Gastroesophageal sphincter (tissue), 3 donors: ENCODE data around the gene HRH1.

Experiments used
- POLR2A ChIP-seq, 2 donors: fragments of 450-650 bp; IDR thresholded peaks; one replicate each; pipeline ENCODE4 v1.6.1; 2017; ENCODE audit warnings: antibody characterized with exemption in 2 of 2, mild to moderate bottlenecking in 2 of 2, moderate library complexity in 1 of 2
- POLR2AphosphoS5 ChIP-seq: sonication (generic); formaldehyde crosslinking; IDR thresholded peaks from one replicate; pipeline ENCODE4 v1.6.1; 2017; ENCODE audit warnings: antibody characterized with exemption
- TF ChIP-seq, protein P1 (sequence below), 4 experiments: fragments of 200-600 bp in 2 of 4; fragments of 450-650 bp in 2 of 4; sonication (generic) in 1 of 4; IDR thresholded peaks; one replicate each; pipeline ENCODE4 v1.5.1; 2017 to 2019; ENCODE audit warnings: antibody characterized with exemption in 4 of 4, mild to moderate bottlenecking in 2 of 4, moderate library complexity in 2 of 4

DNA sequence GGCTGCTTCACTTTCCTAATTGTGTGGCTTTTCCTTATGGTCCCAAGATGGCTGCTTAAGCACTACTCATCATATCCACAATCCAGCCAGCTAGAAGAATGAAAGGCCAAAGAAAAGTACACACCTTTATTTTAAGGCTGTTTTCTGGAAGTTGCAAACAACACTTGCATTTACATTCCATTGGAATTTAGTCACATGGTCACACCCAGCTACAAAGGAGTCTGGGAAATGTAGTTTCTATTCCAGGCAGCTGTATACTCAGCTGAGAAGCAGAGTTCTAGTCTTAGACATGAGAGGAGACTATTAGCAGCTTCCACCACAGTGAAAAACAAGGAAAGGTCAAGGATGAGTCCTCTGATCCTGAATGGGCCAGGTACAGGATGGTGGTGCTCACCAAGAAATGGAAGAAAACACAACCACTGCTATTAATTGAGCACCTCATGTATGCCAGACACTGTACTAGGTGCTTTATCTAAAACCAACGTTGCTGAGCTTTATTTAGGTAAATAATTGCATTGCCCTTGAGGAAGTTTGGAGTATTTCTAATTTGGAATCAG, 89.9 kb downstream of the HRH1 start:
- TF ChIP-seq POLR2A (IDR thresholded peaks at IDR 0.05) (no peak), POLR2AphosphoS5 (no peak)
- TF ChIP-seq, protein P1, sequence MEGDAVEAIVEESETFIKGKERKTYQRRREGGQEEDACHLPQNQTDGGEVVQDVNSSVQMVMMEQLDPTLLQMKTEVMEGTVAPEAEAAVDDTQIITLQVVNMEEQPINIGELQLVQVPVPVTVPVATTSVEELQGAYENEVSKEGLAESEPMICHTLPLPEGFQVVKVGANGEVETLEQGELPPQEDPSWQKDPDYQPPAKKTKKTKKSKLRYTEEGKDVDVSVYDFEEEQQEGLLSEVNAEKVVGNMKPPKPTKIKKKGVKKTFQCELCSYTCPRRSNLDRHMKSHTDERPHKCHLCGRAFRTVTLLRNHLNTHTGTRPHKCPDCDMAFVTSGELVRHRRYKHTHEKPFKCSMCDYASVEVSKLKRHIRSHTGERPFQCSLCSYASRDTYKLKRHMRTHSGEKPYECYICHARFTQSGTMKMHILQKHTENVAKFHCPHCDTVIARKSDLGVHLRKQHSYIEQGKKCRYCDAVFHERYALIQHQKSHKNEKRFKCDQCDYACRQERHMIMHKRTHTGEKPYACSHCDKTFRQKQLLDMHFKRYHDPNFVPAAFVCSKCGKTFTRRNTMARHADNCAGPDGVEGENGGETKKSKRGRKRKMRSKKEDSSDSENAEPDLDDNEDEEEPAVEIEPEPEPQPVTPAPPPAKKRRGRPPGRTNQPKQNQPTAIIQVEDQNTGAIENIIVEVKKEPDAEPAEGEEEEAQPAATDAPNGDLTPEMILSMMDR (IDR thresholded peaks at IDR 0.05): no peak
